GM21528 (cell line): Measurements from ENCODE around the gene MEGF6.

Experiments
- ATAC-seq: cut with Tn5 transposase; IDR thresholded peaks from one replicate; pipeline ENCODE4 v1.9.1; 2021; ENCODE audit warnings: mild to moderate bottlenecking, moderate library complexity; ENCODE audit not compliant: unreplicated experiment, low FRiP score

MEGF6 gene

DNA sequence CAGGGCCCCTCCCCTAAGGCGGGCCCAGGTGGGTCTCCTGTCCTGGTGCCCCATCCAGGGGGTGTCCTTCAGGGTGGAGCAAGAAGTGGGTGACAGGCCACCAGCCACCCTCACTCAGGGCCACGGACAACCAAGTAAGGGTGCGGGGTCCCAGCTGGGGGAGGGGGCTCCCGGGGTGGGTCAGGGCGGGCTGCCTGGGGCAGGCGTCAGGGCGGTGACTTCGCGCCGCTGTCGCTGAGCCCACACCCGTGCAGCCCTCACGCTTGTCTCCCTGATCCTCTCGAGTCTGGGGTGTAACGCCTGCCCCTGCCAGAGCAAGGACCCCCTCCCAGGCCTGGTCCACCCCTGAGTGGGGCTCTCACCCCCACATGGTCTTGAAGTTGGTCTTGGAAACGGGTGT lies 134.6 kb downstream of the MEGF6 start:
- no peak for ATAC-seq

- ATAC-seq, result no peak
Measured at GRCh38 chr1:3475839-3476573, 135.3 kb downstream of the MEGF6 start.

DNA sequence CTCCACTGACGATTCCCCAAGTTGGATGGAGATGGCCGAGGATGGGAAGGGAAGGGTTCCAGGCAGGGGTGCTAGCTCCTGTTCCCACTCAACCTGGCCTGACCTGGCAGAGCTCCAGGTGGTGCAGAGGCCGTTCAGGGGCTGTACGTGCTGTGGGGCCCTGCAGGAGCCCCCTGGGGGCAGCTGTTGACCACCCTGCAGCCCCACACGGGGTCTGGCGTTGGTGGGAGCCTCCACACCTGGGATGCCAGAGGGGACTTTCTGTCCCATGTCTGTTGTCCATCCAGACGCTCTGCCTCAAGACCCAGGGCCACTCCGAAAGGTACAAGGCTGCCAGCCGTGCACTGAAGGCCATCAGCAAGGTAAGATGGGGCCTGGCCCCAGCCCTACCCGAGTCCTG lies 136.9 kb downstream of the MEGF6 start:
- no peak for ATAC-seq

- no peak for ATAC-seq
Measured at GRCh38 chr1:3474016-3474415, 137.3 kb downstream of the MEGF6 start.

GRCh38 chr1:3473381-3473844 lies 137.9 kb downstream of the MEGF6 start:
- no peak for ATAC-seq

DNA sequence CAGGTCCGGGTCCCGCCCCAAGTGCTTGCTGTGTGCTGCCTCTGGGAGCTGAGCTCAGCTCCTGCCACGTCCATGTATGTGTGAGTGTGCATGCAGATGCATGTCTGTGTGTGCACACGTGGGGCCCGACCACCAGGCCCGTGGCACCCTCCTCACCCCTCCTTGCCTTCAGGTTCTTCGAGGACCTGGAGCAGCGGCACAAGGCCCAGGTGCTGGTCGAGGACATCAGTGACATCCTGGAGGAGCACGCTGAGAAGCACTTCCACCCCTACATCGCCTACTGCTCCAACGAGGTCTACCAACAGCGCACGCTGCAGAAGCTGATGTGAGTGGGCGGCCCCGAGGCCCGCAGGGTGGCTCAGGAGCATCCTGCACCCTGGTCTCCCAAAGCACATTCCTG lies 138.4 kb downstream of the MEGF6 start:
- no peak for ATAC-seq

DNA sequence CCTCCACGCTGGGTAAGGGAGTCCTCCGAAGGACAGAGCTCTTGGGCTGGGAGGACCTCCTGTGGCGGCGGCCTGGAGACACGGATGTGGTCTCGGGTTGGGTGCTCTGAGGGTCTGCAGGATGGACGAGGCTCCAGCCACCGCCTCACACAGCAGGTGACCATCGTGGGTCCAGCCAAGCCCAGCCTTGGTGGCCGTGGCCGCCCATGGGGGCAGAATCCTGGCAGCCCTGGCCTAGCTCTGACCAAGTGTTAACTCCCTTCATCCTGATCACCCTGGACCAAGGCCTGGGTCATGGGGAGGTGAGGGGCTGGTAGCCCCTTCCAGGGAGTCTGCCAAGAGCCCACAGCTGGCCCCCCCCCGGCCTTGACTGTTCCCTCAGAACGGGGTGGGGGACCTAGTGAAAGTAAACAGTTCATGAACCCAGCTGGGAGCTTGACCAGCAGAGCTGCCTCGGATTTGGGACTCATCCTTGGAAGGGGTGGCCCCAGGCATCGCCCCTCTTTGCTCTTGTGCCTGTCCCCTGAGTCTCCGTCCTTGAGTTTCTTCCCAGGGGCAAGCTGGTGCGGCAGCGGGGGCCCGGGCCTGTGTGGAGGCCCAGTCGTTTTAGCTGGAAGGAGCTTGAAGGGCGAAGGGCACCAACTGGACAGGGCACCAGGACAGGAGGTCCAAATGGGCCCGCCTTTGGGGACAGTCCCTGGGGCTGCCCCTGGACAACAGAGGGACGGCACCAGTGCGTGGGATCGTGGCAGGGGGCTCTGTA lies 139.0 kb downstream of the MEGF6 start:
- ATAC-seq, result no peak

DNA sequence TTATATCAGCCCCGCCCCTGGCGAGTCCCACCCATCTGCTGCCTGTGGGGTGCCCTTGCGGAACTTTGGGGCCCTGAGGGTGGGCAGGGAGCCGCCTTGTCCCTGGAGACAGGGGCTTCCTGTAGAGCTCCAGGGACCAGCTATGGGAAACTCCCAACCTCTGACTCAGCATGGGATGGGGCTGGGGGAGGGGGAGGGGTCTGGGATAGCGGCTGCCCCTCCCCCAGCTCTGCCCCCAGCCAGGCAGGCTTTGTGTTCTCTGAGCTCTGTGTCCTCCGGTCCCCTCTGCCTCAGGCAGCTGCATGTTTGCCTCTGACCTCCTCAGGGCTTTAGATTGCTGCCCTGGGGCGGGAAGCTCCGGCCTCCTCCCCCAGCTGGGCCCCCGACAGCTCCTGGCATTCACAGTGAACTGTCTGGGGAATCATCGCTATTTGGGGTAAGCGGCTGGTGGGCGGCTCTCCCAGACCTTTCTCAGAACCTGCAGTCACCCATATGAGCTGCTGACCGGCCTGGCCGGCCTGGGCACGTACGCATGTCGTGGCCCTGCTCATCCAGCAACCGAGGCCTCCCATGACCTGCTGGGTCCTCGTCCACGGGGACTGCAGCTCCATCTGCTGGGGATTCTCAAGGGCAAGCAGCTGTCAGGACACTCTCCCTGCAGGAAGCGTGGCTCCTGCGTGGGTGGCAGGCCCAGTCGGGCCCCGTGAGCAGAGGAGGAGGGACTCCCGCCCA lies 139.8 kb downstream of the MEGF6 start:
- no peak for ATAC-seq

DNA sequence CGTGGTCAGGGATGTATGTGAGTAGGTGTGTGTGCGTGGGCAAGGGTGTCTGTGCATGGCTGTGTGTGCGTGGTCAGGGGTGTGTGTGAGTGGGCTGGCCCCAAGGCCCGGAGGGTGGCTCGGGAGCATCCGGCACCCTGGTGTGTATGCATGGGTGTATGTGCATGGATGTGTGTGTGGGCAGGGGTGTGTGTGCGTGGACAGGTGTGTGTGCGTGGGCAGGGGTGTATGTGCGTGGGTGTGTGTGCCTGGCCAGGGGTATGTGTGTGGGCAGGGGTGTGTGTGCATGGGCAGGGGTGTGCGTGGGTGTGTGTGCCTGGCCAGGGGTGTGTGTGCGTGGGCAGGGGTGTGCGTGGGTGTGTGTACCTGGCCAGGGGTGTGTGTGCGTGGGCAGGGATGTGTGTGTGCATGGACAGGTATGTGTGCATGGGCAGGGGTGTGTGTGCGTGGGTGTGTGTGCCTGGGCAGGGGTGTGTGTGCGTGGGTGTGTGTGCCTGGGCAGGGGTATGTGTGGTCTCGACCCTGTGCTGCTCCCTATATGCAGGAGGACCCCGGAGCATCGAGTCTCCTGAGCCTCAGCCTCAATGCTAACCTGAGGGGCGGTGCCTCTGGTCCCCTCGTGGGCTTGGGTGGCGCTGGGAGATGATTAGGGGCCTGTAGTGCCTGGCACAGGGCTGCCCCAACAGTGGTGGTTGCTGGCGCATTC lies 140.5 kb downstream of the MEGF6 start:
- ATAC-seq, result no peak

- no peak for ATAC-seq
Measured at GRCh38 chr1:3469849-3470649, 141.3 kb downstream of the MEGF6 start.

DNA sequence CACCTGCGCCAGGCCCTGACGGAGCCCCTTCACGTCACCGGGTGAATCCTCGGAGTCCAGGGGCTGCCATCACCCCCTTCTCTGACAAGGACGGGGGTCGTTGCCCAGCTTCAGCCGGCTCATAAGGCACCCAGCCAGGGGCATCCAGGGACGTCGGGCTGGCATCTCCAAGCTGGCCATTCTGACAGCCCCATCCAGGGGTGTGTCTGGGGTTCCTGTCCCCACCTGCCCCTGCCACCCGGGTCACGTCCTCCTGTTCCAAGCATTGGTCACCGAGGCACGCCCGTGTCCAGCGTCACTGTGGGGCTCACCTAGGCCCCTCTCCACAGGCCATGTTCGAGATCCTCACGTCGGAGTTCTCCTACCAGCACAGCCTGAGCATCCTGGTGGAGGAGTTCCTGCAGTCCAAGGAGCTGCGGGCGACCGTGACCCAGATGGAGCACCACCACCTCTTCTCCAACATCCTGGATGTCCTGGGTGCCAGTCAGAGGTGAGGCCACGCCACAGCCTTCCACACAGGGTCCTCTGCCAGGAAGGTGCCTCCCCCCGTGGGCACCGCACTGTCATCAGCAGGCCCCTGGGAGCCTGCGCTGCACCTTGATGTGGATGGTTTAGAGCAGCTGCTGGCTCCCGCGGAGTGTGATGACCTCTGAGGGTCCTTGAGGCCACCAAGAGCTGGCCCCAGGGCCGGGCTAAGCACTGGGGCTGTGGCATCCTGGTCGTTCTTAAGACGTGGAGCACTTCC lies 142.0 kb downstream of the MEGF6 start:
- no peak for ATAC-seq

DNA sequence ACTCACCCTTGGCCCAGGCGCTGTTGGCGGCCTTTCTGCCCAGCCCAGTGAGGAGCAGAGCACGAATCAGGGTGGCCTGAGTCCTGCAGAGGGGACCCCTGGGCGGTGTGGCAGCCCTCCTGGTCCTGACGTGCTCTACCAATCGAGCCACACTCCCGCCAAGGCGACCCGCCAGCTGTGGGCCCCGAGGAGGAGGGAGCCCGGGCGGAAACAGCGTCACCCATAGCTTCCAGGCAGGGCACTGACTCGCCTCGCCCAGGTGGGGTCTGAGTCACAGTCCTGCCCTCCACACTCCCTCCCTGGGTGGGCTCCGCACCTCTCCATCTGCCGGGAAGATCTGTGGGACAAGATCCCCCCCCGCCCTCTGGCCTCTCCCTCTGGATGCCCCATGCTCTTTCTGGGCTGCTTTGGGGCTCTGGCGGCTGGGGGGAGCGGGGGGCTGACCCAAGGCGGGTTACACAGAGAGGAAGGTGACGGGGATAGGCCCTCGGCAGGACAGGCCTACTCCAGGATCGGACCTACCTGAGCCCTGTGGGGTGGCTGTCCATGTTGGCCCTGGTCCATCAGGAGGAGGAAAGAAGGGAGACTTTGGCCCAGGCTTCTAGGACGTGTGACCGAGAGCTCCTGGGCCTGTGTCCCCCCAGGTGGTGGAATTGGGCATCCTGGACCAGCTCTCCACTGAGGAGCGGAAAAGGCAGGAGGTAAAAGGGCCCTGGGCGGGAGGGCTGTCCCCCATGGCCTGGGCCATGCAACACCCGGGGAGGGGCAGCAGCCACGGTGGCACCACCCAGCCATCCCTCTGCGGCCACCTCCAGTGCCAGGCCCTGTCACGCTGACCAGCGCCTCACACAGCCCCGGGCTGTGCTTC lies 142.8 kb downstream of the MEGF6 start:
- ATAC-seq, result no peak

DNA sequence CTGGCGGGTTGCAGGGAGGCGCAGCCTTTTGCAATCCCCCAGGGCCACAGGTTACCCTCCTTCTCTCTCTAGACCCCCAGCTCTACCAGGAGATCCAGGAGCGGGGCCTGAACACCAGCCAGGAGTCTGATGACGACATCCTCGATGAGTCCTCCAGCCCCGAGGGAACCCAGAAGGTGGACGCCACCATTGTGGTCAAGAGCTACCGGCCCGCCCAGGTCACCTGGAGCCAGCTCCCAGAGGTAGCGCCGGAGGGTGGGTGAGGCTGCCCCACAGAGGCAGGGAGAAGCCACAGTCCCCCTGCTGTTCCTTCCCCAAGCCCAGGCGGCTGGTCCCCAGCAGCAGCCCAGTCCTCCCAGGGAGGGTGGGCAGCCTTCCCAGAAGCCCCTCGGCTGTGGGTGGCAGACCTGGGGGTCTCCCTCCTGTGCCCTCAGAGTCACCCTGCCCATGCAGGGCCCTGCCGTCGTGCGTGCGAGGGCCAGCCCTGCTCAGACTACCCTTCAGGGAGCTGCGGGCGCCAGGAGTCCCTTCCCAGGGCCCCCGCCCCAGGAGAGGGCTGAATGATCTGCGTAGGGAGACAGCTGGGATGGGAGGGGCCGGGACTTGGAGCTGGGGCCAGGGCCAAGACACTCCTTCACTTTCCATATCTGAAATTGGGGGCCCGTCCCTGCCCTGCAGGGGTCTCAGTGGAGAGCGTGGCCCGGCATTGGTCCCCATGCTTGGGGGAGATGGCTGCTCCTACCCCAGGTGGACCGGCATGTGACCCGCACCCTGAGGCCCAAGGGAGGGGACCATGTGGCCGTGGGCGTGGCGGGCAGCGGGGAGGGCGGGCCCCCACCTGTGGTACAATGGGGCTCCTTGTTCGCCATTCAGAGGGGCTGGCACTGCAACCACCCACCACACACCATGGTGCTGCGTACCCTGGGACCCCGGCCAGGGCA lies 143.9 kb downstream of the MEGF6 start:
- ATAC-seq, result no peak

DNA sequence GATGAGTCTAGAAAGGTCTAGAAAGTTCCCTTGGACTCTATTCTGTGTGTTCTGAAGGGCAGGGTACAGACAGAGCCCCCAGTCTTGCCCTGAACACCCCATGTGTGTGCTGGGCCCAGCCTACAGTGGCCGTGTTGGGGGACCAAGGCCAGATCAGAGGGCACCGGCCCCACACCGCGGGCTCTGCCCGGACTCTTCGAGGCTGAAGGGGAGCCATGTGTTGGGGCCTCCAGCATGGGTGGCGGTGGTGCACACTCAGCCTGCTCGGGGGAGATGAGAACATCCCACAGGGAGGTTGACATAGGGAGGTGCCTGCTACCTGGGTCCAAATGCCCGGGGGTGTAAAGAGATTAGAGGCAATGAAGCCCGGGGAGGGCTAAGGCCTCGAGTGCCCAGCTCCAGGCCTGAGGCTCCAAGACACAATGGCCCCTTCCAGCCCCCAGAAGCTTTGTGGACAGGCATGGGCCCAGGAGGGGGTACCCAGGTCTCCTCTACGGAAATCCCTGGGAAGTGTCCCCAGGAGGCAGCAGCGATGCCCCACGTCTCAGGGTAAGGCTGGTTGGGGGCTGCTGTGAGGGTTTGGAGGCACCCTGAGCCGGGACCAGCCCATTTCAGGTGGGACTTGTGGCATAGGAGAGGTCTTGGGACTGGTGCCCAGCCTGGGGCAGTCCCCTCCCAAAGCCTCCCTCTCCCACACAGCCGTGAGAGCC lies 144.8 kb downstream of the MEGF6 start:
- no peak for ATAC-seq

GRCh38 chr1:3465935-3466321 lies 145.4 kb downstream of the MEGF6 start:
- ATAC-seq, result no peak

GRCh38 chr1:3465091-3465934 lies 146.0 kb downstream of the MEGF6 start:
- ATAC-seq, result no peak
